K562 (cell line): ENCODE data around the gene JAKMIP2. TPM values are rescaled to one million over a fixed set of nuclear protein-coding genes. Genes with fewer than 3 reads are reported as not detected.

Experiments used
- ATAC-seq: fragments of 200-7000 bp; cut with Tn5 transposase; 3 replicates; pipeline ENCODE4 v1.9.1; 2020; ENCODE audit warnings: moderate library complexity
- BruUV-seq: library from RNA; stranded (reverse); fragments of 400-500 nt; replicated peaks from 2 replicates; lab custom pipeline; 2021; lab: Mats Ljungman, UMichigan
- CTCF ChIA-PET: fragments of 300-600 bp; formaldehyde crosslinking; extraction: SDS; loops from one replicate; lab custom pipeline; 2021; ENCODE audit warnings: low intra/inter-chr PET ratio; lab: Yijun Ruan, JAX
- POLR2A ChIA-PET: fragments of 300-600, 350-650 bp; sonication (Branson Sonifier 250); formaldehyde crosslinking; extraction: SDS; loops from one replicate; lab custom pipeline; 2021; ENCODE audit warnings: antibody characterized with exemption, inconsistent platforms; lab: Yijun Ruan, JAX
- DNase-seq, 4 experiments: peaks; one replicate each; pipeline versions ENCODE4 v3.0.0 to v3.0.0-alpha.2; 2011 to 2018; ENCODE audit warnings: low spot score in 3 of 4, mixed read lengths in 3 of 4; ENCODE audit errors: extremely low read depth in 1 of 4
- FAIRE-seq: peaks from 2 replicates; lab custom pipeline; 2011; peaks lifted over from hg19 to GRCh38; lab: Jason Lieb, UNC
- H2AFZ ChIP-seq: 2 replicates; pipeline ENCODE4 v1.6.0; 2011; ENCODE audit warnings: low read depth, low read length, control low read depth, inconsistent platforms
- H3K27ac ChIP-seq: fragments of 200-600 bp; 3 replicates; pipeline ENCODE4 v1.8.0; 2011; ENCODE audit warnings: low read depth, mild to moderate bottlenecking, control low read depth, inconsistent platforms, low read length, moderate library complexity, mixed read lengths; ENCODE audit errors: extremely low read depth
- H3K27me3 ChIP-seq, 2 experiments: fragments of 300-600 bp in 1 of 2; 2 replicates in 1 of 2; 3 replicates in 1 of 2; pipeline versions ENCODE4 v1.6.0 to v1.8.0; 2011; ENCODE audit warnings: inconsistent platforms in 2 of 2, low read length in 2 of 2, mild to moderate bottlenecking in 1 of 2, mixed read lengths in 1 of 2, moderate library complexity in 1 of 2; ENCODE audit not compliant: control insufficient read depth in 2 of 2, insufficient read depth in 2 of 2
- H3K36me3 ChIP-seq: fragments of 300-600 bp; 3 replicates; pipeline ENCODE4 v1.8.0; 2011; ENCODE audit warnings: mild to moderate bottlenecking, low read length, inconsistent platforms; ENCODE audit not compliant: control insufficient read depth, insufficient read depth
- H3K4me1 ChIP-seq, 2 experiments: fragments of 200-600 bp in 1 of 2; replicated peaks in 1 of 2; 2 replicates in 1 of 2; 3 replicates in 1 of 2; pipeline versions ENCODE4 v1.5.1 to v1.8.0; 2011; ENCODE audit warnings: inconsistent platforms in 2 of 2, low read length in 2 of 2, mild to moderate bottlenecking in 1 of 2, mixed read lengths in 1 of 2, moderate library complexity in 1 of 2; ENCODE audit not compliant: control insufficient read depth in 2 of 2, insufficient read depth in 2 of 2
- H3K4me2 ChIP-seq: 2 replicates; pipeline ENCODE4 v1.6.1; 2011; ENCODE audit warnings: low read length, control low read depth, inconsistent platforms, mixed read lengths; ENCODE audit not compliant: insufficient read depth
- H3K4me3 ChIP-seq: fragments of 200-600 bp; sonication (generic), shearing (Covaris generic); 2 replicates; pipeline ENCODE4 v1.5.1; 2016; ENCODE audit warnings: control low read depth, inconsistent platforms
- H3K79me2 ChIP-seq: fragments of 200-600 bp; 3 replicates; pipeline ENCODE4 v1.8.0; 2011; ENCODE audit warnings: low read length, inconsistent platforms; ENCODE audit not compliant: control insufficient read depth, insufficient read depth
- H3K9ac ChIP-seq, 2 experiments: 2 replicates each; pipeline versions ENCODE4 v1.6.0 to v1.6.1; 2011; ENCODE audit warnings: low read depth in 2 of 2, low read length in 2 of 2, control low read depth in 1 of 2, inconsistent platforms in 1 of 2, mild to moderate bottlenecking in 1 of 2, mixed read lengths in 1 of 2; ENCODE audit not compliant: insufficient read depth in 1 of 2
- H3K9me1 ChIP-seq: one replicate; pipeline ENCODE4 v1.6.0; 2011; ENCODE audit warnings: inconsistent platforms, mild to moderate bottlenecking, low read length, moderate library complexity; ENCODE audit not compliant: control insufficient read depth, insufficient read depth
- H3K9me3 ChIP-seq: replicated peaks from 2 replicates; pipeline ENCODE4 v1.5.1; 2011; ENCODE audit warnings: low read depth, low read length, inconsistent platforms; ENCODE audit not compliant: control insufficient read depth, insufficient read depth
- H4K20me1 ChIP-seq: replicated peaks from 2 replicates; pipeline ENCODE4 v1.6.1; 2011; ENCODE audit warnings: low read length, inconsistent platforms, mixed read lengths; ENCODE audit not compliant: control insufficient read depth, insufficient read depth
- ARID2 ChIP-seq: fragments of 450-650 bp; IDR thresholded peaks from 2 replicates; pipeline ENCODE4 v1.6.1; 2017; ENCODE audit warnings: antibody characterized with exemption, mild to moderate bottlenecking
- BDP1 ChIP-seq: IDR thresholded peaks from 3 replicates; pipeline ENCODE4 v1.6.1; 2011; ENCODE audit not compliant: insufficient read length, insufficient read depth
- CAMTA2 ChIP-seq: fragments of 250-450 bp; sonication (Bioruptor Pico); conservative IDR thresholded peaks from 2 replicates; pipeline ENCODE4 v1.5.1; 2022
- ELF1 ChIP-seq: fragments of 200-800 bp; sonication (Bioruptor generic); IDR thresholded peaks from 2 replicates; pipeline ENCODE4 v1.6.1; 2016; ENCODE audit warnings: missing genetic modification characterization, missing compliant biosample characterization
- ELK3 ChIP-seq: fragments of 450-650 bp; formaldehyde crosslinking; IDR thresholded peaks from 2 replicates; pipeline ENCODE4 v1.4.0; 2020; ENCODE audit warnings: mild to moderate bottlenecking
- FOXK2 ChIP-seq, 2 experiments: fragments of 450-650 bp; IDR thresholded peaks in 1 of 2; conservative IDR thresholded peaks in 1 of 2; 2 replicates each; pipeline ENCODE4 v1.6.1; 2016; ENCODE audit warnings: low read depth in 2 of 2, mild to moderate bottlenecking in 1 of 2
- HDGF ChIP-seq: fragments of 450-650 bp; IDR thresholded peaks from 2 replicates; pipeline ENCODE4 v1.6.1; 2016
- MCM3 ChIP-seq: fragments of 450-650 bp; IDR thresholded peaks from 2 replicates; pipeline ENCODE4 v1.6.1; 2016
- RBM22 ChIP-seq: fragments of 200-400 bp; formaldehyde crosslinking; IDR thresholded peaks from 2 replicates; pipeline ENCODE4 v1.6.1; 2018; ENCODE audit warnings: low read length, low read depth; ENCODE audit not compliant: poor library complexity, severe bottlenecking
- SMARCA5 ChIP-seq: fragments of 450-650 bp; IDR thresholded peaks from 2 replicates; pipeline ENCODE4 v1.6.1; 2016
- SRSF9 ChIP-seq: fragments of 200-400 bp; formaldehyde crosslinking; IDR thresholded peaks from 2 replicates; pipeline ENCODE4 v1.6.1; 2017; ENCODE audit warnings: low read depth, low read length, borderline replicate concordance
- TFAM ChIP-seq: fragments of 250-450 bp; sonication (Bioruptor Pico); conservative IDR thresholded peaks from 2 replicates; pipeline ENCODE4 v1.5.0; 2021; ENCODE audit warnings: mild to moderate bottlenecking, moderate library complexity
- UBTF ChIP-seq, 2 experiments: IDR thresholded peaks; 2 replicates each; pipeline ENCODE4 v1.6.1; 2012; ENCODE audit warnings: improper control_type of control experiment in 2 of 2, low read depth in 2 of 2, low read length in 2 of 2, borderline replicate concordance in 1 of 2
- ZNF165 ChIP-seq: fragments of 250-450 bp; sonication (Bioruptor Pico); IDR thresholded peaks from 2 replicates; pipeline ENCODE4 v1.4.0; 2020; ENCODE audit warnings: borderline replicate concordance
- ZNF197 ChIP-seq: fragments of 200-800 bp; sonication (Bioruptor generic); IDR thresholded peaks from 2 replicates; pipeline ENCODE4 v1.6.1; 2016; ENCODE audit warnings: low read depth, missing genetic modification characterization, missing compliant biosample characterization
- ZNF511 ChIP-seq: sonication (generic); formaldehyde crosslinking; IDR thresholded peaks from 2 replicates; pipeline ENCODE4 v1.8.0; 2022; ENCODE audit warnings: mild to moderate bottlenecking, missing genetic modification reagents
- ZNF512 ChIP-seq: IDR thresholded peaks from 2 replicates; pipeline ENCODE4 v1.6.1; 2016; ENCODE audit warnings: missing genetic modification characterization, missing compliant biosample characterization
- ZNF57 ChIP-seq: fragments of 450-650 bp; formaldehyde crosslinking; IDR thresholded peaks from 2 replicates; pipeline ENCODE4 v1.4.0; 2020; ENCODE audit warnings: mild to moderate bottlenecking, moderate library complexity
- WGBS: fragments of 100-300 bp; shearing (Covaris generic); methylation state at CpG from one replicate; pipeline ENCODE4 v1.1.6; 2016; ENCODE audit warnings: low coverage, mixed read lengths; ENCODE audit not compliant: insufficient coverage; ENCODE audit errors: missing lambda C conversion rate; 5-methylcytosine and 5-hydroxymethylcytosine counted together
- in situ Hi-C: fragments of 300-500 bp; cut with MboI; formaldehyde crosslinking; loops from 4 replicates; pipeline ENCODE4 v1.15.0; 2018; ENCODE audit warnings: inconsistent platforms, mixed read lengths
- intact Hi-C: fragments of 100-400 bp; cut with micrococcal nuclease; formaldehyde crosslinking; loops from 2 replicates; pipeline ENCODE4 v1.14.2; 2022
- polyA plus RNA-seq, 8 experiments: library from polyadenylated mRNA; depleted of rRNA in 4 of 8; stranded (reverse) in 5 of 8; unstranded in 3 of 8; fragments of >200 nt; fragmentation: Nextera tagmentation in 2 of 8; fragmentation: Illumina TruSeq in 1 of 8; extraction: Ambion mirVana in 2 of 8; extraction: Trizol in 1 of 8; gene quantifications; 2 replicates each; pipeline versions ENCODE4 v1.2.1 to v1.2.3, GENCODE V29; 2011 to 2014; ENCODE audit warnings: inconsistent platforms in 1 of 8, missing spikeins in 1 of 8
- total RNA-seq, 7 experiments: library from RNA; depleted of rRNA in 6 of 7; stranded (reverse); fragments of >200 nt in 6 of 7; fragmentation: Illumina TruSeq in 2 of 7; extraction: Trizol in 2 of 7; gene quantifications; 2 replicates each; pipeline versions ENCODE4 v1.2.1 to v1.2.3, GENCODE V29; 2011 to 2021; ENCODE audit warnings: low replicate concordance in 1 of 7

JAKMIP2 gene
- total and polyA plus RNA-seq, 9 of the 15 experiments (the other 6 are each of a cell fraction or from before 2014, with no cell fraction given) = not detected

- Histone ChIP-seq H3K9me1 (no peaks in the 10 kb centered on the region), H3K4me3 (no peak overlapping the region), H3K36me3 (no peaks in the 10 kb centered on the region), H3K9me3 (no peaks in the 10 kb centered on the region), H2AFZ (no peak overlapping the region), H3K9ac (no peak overlapping the region), H3K4me1 (no peaks in the 10 kb centered on the region), H4K20me1 (no peaks in the 10 kb centered on the region), H3K27ac (no peak overlapping the region), H3K27me3 (no peaks in the 10 kb centered on the region), H3K4me2 (no peak overlapping the region), H3K79me2 (no peaks in the 10 kb centered on the region)
- TF ChIP-seq BDP1 = no peak
- TF ChIP-seq UBTF (IDR thresholded peaks at IDR 0.05; ENCODE audit: borderline replicate concordance in 1 of 2, low read depth in 2 of 2, low read length in 2 of 2) = no peak
- TF ChIP-seq ZNF197 = no peak
- no peak for TF ChIP-seq ZNF165 (CRISPR knock-in tag)
- TF ChIP-seq ARID2 = no peak
- no peak for TF ChIP-seq ZNF57 (CRISPR knock-in tag)
- TF ChIP-seq MCM3 = no peak
- no peak for TF ChIP-seq SRSF9
- TF ChIP-seq ELF1 (tag) = no peak
- no peak for TF ChIP-seq FOXK2 (conservative IDR thresholded peaks at IDR 0.05 in 1 of 2, IDR thresholded peaks at IDR 0.05 in 1 of 2; ENCODE audit: low read depth in 2 of 2)
- no peak for TF ChIP-seq HDGF
- no peak for TF ChIP-seq ZNF511 (CRISPR knock-in tag)
- TF ChIP-seq RBM22 = no peak
- TF ChIP-seq SMARCA5 = no peak
- no peak for TF ChIP-seq ELK3 (CRISPR knock-in tag)
- TF ChIP-seq TFAM (CRISPR knock-in tag) = no peak
- TF ChIP-seq CAMTA2 (CRISPR knock-in tag) = no peak
- TF ChIP-seq ZNF512 (tag) = no peak
- intact Hi-C loops (no loop called here), in situ Hi-C loops (no loop called here)
- no peak for FAIRE-seq
- ChIA-PET CTCF (no interaction called here), POLR2A (no interaction called here)
- no peak for DNase-seq
- WGBS = 0% methylated on average over 2 of the region's 2 CpGs
- BruUV-seq = no TSS peak
- no peak for ATAC-seq
Observed at GRCh38 chr5:147560718-147561331, 221.7 kb downstream of the JAKMIP2 start.
